Uterus (tissue), 4 donors: ENCODE measurements around the gene TMEM63B. TPM values are rescaled to one million over a fixed set of nuclear protein-coding genes. Genes with fewer than 3 reads are reported as not detected.
A peak's percentile ranks its signal among the peaks of the same experiment; 100 is the strongest.

Source experiments
- DNase-seq, 2 donors: peaks; one replicate each; pipeline ENCODE4 v3.0.0-alpha.2; 2019 to 2020
- H3K27ac ChIP-seq, 2 donors: fragments of 200-600 bp; sonication (generic); 1 replicate in 1 of 2; 2 replicates in 1 of 2; pipeline ENCODE4 v1.5.1; 2016 to 2018
- H3K27me3 ChIP-seq, 2 donors: fragments of 200-600 bp; sonication (generic); one replicate each; pipeline ENCODE4 v1.5.1; 2018 to 2019; ENCODE audit warnings: control low read depth in 1 of 2
- H3K36me3 ChIP-seq, 2 donors: fragments of 200-600 bp; sonication (generic); one replicate each; pipeline ENCODE4 v1.5.1; 2019; ENCODE audit warnings: control low read depth in 1 of 2
- H3K4me1 ChIP-seq, 2 donors: fragments of 200-600 bp; sonication (generic); one replicate each; pipeline ENCODE4 v1.5.1; 2018 to 2019; ENCODE audit warnings: control low read depth in 1 of 2
- H3K4me3 ChIP-seq, 2 donors: fragments of 200-600 bp; sonication (generic); 1 replicate in 1 of 2; 2 replicates in 1 of 2; pipeline ENCODE4 v1.5.1; 2018 to 2019; ENCODE audit warnings: mild to moderate bottlenecking in 1 of 2
- H3K9me3 ChIP-seq, 2 donors: fragments of 200-600 bp; sonication (generic); one replicate each; pipeline ENCODE4 v1.5.1; 2019; ENCODE audit warnings: control low read depth in 1 of 2
- CTCF ChIP-seq, 4 experiments: fragments of 200-600 bp in 2 of 4; fragments of 450-650 bp in 2 of 4; sonication (generic) in 2 of 4; IDR thresholded peaks; one replicate each; pipeline ENCODE4 v1.5.1; 2016 to 2019; ENCODE audit warnings: antibody characterized with exemption in 4 of 4, mild to moderate bottlenecking in 2 of 4, moderate library complexity in 1 of 4
- POLR2A ChIP-seq, 2 donors: fragments of 450-650 bp; IDR thresholded peaks; one replicate each; pipeline ENCODE4 v1.6.1; 2016; ENCODE audit warnings: antibody characterized with exemption in 2 of 2, mild to moderate bottlenecking in 1 of 2, moderate library complexity in 1 of 2
- intact Hi-C: fragments of 100-400 bp; cut with DNase I; formaldehyde crosslinking; loops from one replicate; pipeline ENCODE4 v1.15.1; 2023; ENCODE audit warnings: low total_unique reads
- total RNA-seq, 4 donors: library from RNA; depleted of rRNA in 3 of 4; stranded (reverse); fragments of >200 nt in 3 of 4; gene quantifications; one replicate each; pipeline versions ENCODE4 v1.1.0 to v1.2.4, GENCODE V29; 2014 to 2023
- donor health status: DM: yes; HTN: yes; CAD: no.

Gene TMEM63B
- total RNA-seq, 4 donors from 2014 or later = 0.77 to 24.9 (median 15.4) TPM

GRCh38 chr6:44102527-44102926 is 24.8 kb upstream of the TMEM63B start:
- Histone ChIP-seq H3K4me1 (no peaks in the 10 kb centered on the region), H3K27ac (no peak overlapping the region), H3K27me3 (no peaks in the 10 kb centered on the region), H3K9me3 (no peaks in the 10 kb centered on the region), H3K36me3 (no peaks in the 10 kb centered on the region), H3K4me3 (no peak overlapping the region)
- TF ChIP-seq CTCF (IDR thresholded peaks at IDR 0.05) (no peak), POLR2A (IDR thresholded peaks at IDR 0.05) (no peak)
- intact Hi-C loops = no loop called here
- DNase-seq = no peak

- peak overlapping the region in 1 of 2 donors; percentile 32 for H3K27ac ChIP-seq
- H3K4me3 ChIP-seq = no peak overlapping the region
- intact Hi-C loops = no loop called here
- H3K4me1 ChIP-seq = no peaks in the 10 kb centered on the region
- TF ChIP-seq POLR2A (IDR thresholded peaks at IDR 0.05) (no peak), CTCF (IDR thresholded peaks at IDR 0.05) (no peak)
- H3K9me3 ChIP-seq = no peaks in the 10 kb centered on the region
- no peaks in the 10 kb centered on the region for H3K27me3 ChIP-seq
- no peaks in the 10 kb centered on the region for H3K36me3 ChIP-seq
- peak in 1 of 2 donors; percentile 68 for DNase-seq
Measured at GRCh38 chr6:44104481-44105021, 22.8 kb upstream of the TMEM63B start.

- Histone ChIP-seq H3K9me3 (no peaks in the 10 kb centered on the region), H3K4me1 (no peaks in the 10 kb centered on the region), H3K36me3 (no peaks in the 10 kb centered on the region), H3K4me3 (no peak overlapping the region), H3K27me3 (no peaks in the 10 kb centered on the region), H3K27ac (peak overlapping the region in 1 of 2 donors; percentile 32)
- no peak for TF ChIP-seq POLR2A (IDR thresholded peaks at IDR 0.05)
- no peak for TF ChIP-seq CTCF (IDR thresholded peaks at IDR 0.05)
- DNase-seq = peak in 1 of 2 donors; percentile 31
- intact Hi-C loops = no loop called here
Measured at GRCh38 chr6:44105146-44105545, 22.2 kb upstream of the TMEM63B start.

- TF ChIP-seq CTCF (IDR thresholded peaks at IDR 0.05) (no peak), POLR2A (IDR thresholded peaks at IDR 0.05) (no peak)
- no peak overlapping the region for H3K27ac ChIP-seq
- H3K9me3 ChIP-seq = no peaks in the 10 kb centered on the region
- DNase-seq = no peak
- no peak overlapping the region for H3K4me3 ChIP-seq
- intact Hi-C loops = no loop called here
- H3K27me3 ChIP-seq = no peaks in the 10 kb centered on the region
- H3K4me1 ChIP-seq = no peaks in the 10 kb centered on the region
- no peaks in the 10 kb centered on the region for H3K36me3 ChIP-seq
Measured at GRCh38 chr6:44105993-44106740, 21.2 kb upstream of the TMEM63B start.

GRCh38 chr6:44107017-44107416 is 20.3 kb upstream of the TMEM63B start:
- intact Hi-C loops = no loop called here
- no peaks in the 10 kb centered on the region for H3K4me1 ChIP-seq
- no peaks in the 10 kb centered on the region for H3K36me3 ChIP-seq
- TF ChIP-seq POLR2A (IDR thresholded peaks at IDR 0.05) (no peak), CTCF (IDR thresholded peaks at IDR 0.05) (no peak)
- H3K27me3 ChIP-seq = no peaks in the 10 kb centered on the region
- no peak for DNase-seq
- no peak overlapping the region for H3K27ac ChIP-seq
- no peaks in the 10 kb centered on the region for H3K9me3 ChIP-seq
- no peak overlapping the region for H3K4me3 ChIP-seq
